Esophagus (tissue), 2 donors: Measurements from ENCODE around the gene FBXO7. TPM values are rescaled to one million over a fixed set of nuclear protein-coding genes. Genes with fewer than 3 reads are reported as not detected.
A peak's percentile ranks its signal among the peaks of the same experiment; 100 is the strongest.

Source experiments
- H3K27ac ChIP-seq, 2 donors: one replicate each; pipeline ENCODE4 v1.5.1; 2013; ENCODE audit warnings: low read depth in 2 of 2, mild to moderate bottlenecking in 2 of 2, inconsistent platforms in 1 of 2, low read length in 1 of 2, moderate library complexity in 1 of 2
- H3K27me3 ChIP-seq, 2 donors: one replicate each; pipeline ENCODE4 v1.6.1; 2013; ENCODE audit warnings: low read length in 2 of 2, control low read depth in 1 of 2, mild to moderate bottlenecking in 1 of 2; ENCODE audit not compliant: insufficient read depth in 2 of 2, control insufficient read depth in 1 of 2
- H3K36me3 ChIP-seq, 2 donors: one replicate each; pipeline ENCODE4 v1.6.1; 2013; ENCODE audit warnings: low read length in 1 of 2; ENCODE audit not compliant: control insufficient read depth in 2 of 2, insufficient read depth in 2 of 2
- H3K4me1 ChIP-seq, 2 donors: one replicate each; pipeline ENCODE4 v1.6.1; 2013; ENCODE audit warnings: low read length in 1 of 2; ENCODE audit not compliant: control insufficient read depth in 2 of 2, insufficient read depth in 2 of 2
- H3K4me3 ChIP-seq, 2 donors: one replicate each; pipeline ENCODE4 v1.5.1; 2013; ENCODE audit warnings: low read length in 2 of 2, mild to moderate bottlenecking in 2 of 2, low read depth in 1 of 2, moderate library complexity in 1 of 2
- H3K9me3 ChIP-seq, 2 donors: one replicate each; pipeline ENCODE4 v1.6.1; 2013; ENCODE audit warnings: mild to moderate bottlenecking in 2 of 2, low read depth in 1 of 2, low read length in 1 of 2, moderate library complexity in 1 of 2; ENCODE audit not compliant: control insufficient read depth in 2 of 2, insufficient read depth in 1 of 2
- WGBS, 2 donors: extraction: QIAGEN DNeasy Blood & Tissue Kit; methylation state at CpG; one replicate each; pipeline ENCODE4 v1.1.7; 2013; 5-methylcytosine and 5-hydroxymethylcytosine counted together
- polyA plus RNA-seq, 2 donors: library from polyadenylated mRNA; stranded (reverse); fragments of 200-250 nt; gene quantifications; one replicate each; pipeline ENCODE4 v1.2.3, GENCODE V29; 2013
- donor health status: healthy with polysubstance abuse.
- donor health status: Bipolar disorder and iron deficiency.

Gene FBXO7
- polyA plus RNA-seq, 2 donors, result 15.0 to 33.5 TPM

GRCh38 chr22:32522237-32522636, 47.6 kb downstream of the FBXO7 start:
- WGBS, 2 donors, result 66 to 67% methylated on average over 5 of the region's 5 CpGs
- Histone ChIP-seq H3K4me1 (no peaks in the 10 kb centered on the region), H3K27ac (no peak overlapping the region), H3K27me3 (no peaks in the 10 kb centered on the region), H3K9me3 (no peaks in the 10 kb centered on the region), H3K36me3 (no peaks in the 10 kb centered on the region), H3K4me3 (no peak overlapping the region)

GRCh38 chr22:32527756-32528155, 53.1 kb downstream of the FBXO7 start:
- H3K36me3 ChIP-seq, result no peaks in the 10 kb centered on the region
- WGBS, 2 donors, result 64 to 65% methylated on average over 5 of the region's 5 CpGs
- no peak overlapping the region for H3K27ac ChIP-seq

GRCh38 chr22:32528316-32528715, 53.7 kb downstream of the FBXO7 start:
- Histone ChIP-seq H3K27ac (no peak overlapping the region), H3K36me3 (no peaks in the 10 kb centered on the region), H3K4me1 (peaks cover 6 to 13% of the 10 kb centered on the region in 2 donors), H3K4me3 (no peak overlapping the region), H3K27me3 (no peaks in the 10 kb centered on the region), H3K9me3 (no peaks in the 10 kb centered on the region)
- 79 to 92% methylated on average over 9 of the region's 9 CpGs for WGBS, 2 donors

More at GRCh38 chr22:32527756-32528155, 53.1 kb downstream of the FBXO7 start:
- Histone ChIP-seq H3K4me1 (peaks cover 6 to 9% of the 10 kb centered on the region in 2 donors), H3K4me3 (no peak overlapping the region), H3K9me3 (no peaks in the 10 kb centered on the region), H3K27me3 (no peaks in the 10 kb centered on the region)

GRCh38 chr22:32528984-32529982, 54.7 kb downstream of the FBXO7 start:
- WGBS, 2 donors, result 43 to 44% methylated on average over 29 of the region's 29 CpGs
- Histone ChIP-seq H3K27ac (peak overlapping the region; percentile 40 to 47), H3K9me3 (no peaks in the 10 kb centered on the region), H3K4me3 (no peak overlapping the region), H3K4me1 (peaks cover 6 to 13% of the 10 kb centered on the region in 2 donors), H3K36me3 (no peaks in the 10 kb centered on the region), H3K27me3 (no peaks in the 10 kb centered on the region)

GRCh38 chr22:32531228-32531627, 56.6 kb downstream of the FBXO7 start:
- WGBS, 2 donors, result 59 to 69% methylated on average over 7 of the region's 7 CpGs
- Histone ChIP-seq H3K4me1 (peaks cover 9 to 13% of the 10 kb centered on the region in 2 donors), H3K27me3 (no peaks in the 10 kb centered on the region), H3K9me3 (no peaks in the 10 kb centered on the region), H3K27ac (peak overlapping the region in 1 of 2 donors; percentile 18), H3K36me3 (no peaks in the 10 kb centered on the region), H3K4me3 (no peak overlapping the region)

GRCh38 chr22:32531931-32532819, 57.6 kb downstream of the FBXO7 start:
- H3K4me1 ChIP-seq, result peaks cover 9 to 13% of the 10 kb centered on the region in 2 donors
- H3K36me3 ChIP-seq, result no peaks in the 10 kb centered on the region
- H3K4me3 ChIP-seq, result no peak overlapping the region
- H3K27ac ChIP-seq, result peak overlapping the region; percentile 55 to 75
- WGBS, 2 donors, result 50 to 54% methylated on average over 19 of the region's 19 CpGs
- H3K9me3 ChIP-seq, result no peaks in the 10 kb centered on the region
- H3K27me3 ChIP-seq, result no peaks in the 10 kb centered on the region

GRCh38 chr22:32532820-32533128, 58.2 kb downstream of the FBXO7 start:
- Histone ChIP-seq H3K27ac (peak overlapping the region; percentile 54 to 75), H3K4me3 (no peak overlapping the region), H3K4me1 (peaks cover 9 to 13% of the 10 kb centered on the region in 2 donors)

GRCh38 chr22:32533265-32534111, 58.9 kb downstream of the FBXO7 start:
- Histone ChIP-seq H3K36me3 (no peaks in the 10 kb centered on the region), H3K9me3 (no peaks in the 10 kb centered on the region)
- WGBS, 2 donors, result 79 to 81% methylated on average over 15 of the region's 15 CpGs

More at GRCh38 chr22:32532820-32533128, 58.2 kb downstream of the FBXO7 start:
- Histone ChIP-seq H3K27me3 (no peaks in the 10 kb centered on the region), H3K9me3 (no peaks in the 10 kb centered on the region), H3K36me3 (no peaks in the 10 kb centered on the region)
- 64 to 68% methylated on average over 10 of the region's 10 CpGs for WGBS, 2 donors

More at GRCh38 chr22:32533265-32534111, 58.9 kb downstream of the FBXO7 start:
- Histone ChIP-seq H3K27me3 (no peaks in the 10 kb centered on the region), H3K4me1 (peaks cover 9 to 13% of the 10 kb centered on the region in 2 donors), H3K27ac (peak overlapping the region; percentile 22 to 55), H3K4me3 (no peak overlapping the region)
